NT2/D1 (cell line): ENCODE measurements around the gene RBM39.
"Not testable (repeated sequence)": the region's sequence is repeated elsewhere in the genome, so short reads cannot be mapped to it uniquely, and the experiment has no call there.

Experiments used
- DNase-seq: peaks from one replicate; pipeline ENCODE4 v3.0.0-alpha.2; 2011; ENCODE audit warnings: low read depth, low spot score
- H3K27me3 ChIP-seq: 2 replicates; pipeline ENCODE4 v1.6.0; 2011; ENCODE audit warnings: mild to moderate bottlenecking; ENCODE audit not compliant: insufficient read length, insufficient read depth
- H3K36me3 ChIP-seq: 2 replicates; pipeline ENCODE4 v1.6.1; 2011; ENCODE audit warnings: mild to moderate bottlenecking, low read length, mixed read lengths; ENCODE audit not compliant: insufficient read depth, insufficient read length
- H3K4me1 ChIP-seq: 2 replicates; pipeline ENCODE4 v1.5.1; 2011; ENCODE audit not compliant: insufficient read depth, insufficient read length
- H3K4me3 ChIP-seq: 2 replicates; pipeline ENCODE4 v1.5.1; 2011; ENCODE audit warnings: low read depth; ENCODE audit not compliant: insufficient read length
- H3K9ac ChIP-seq: 2 replicates; pipeline ENCODE4 v1.6.0; 2011; ENCODE audit warnings: low read depth; ENCODE audit not compliant: insufficient read length
- H3K9me3 ChIP-seq: 2 replicates; pipeline ENCODE4 v1.5.1; 2011; ENCODE audit warnings: mild to moderate bottlenecking, low read length; ENCODE audit not compliant: insufficient read depth
- SUZ12 ChIP-seq: IDR thresholded peaks from 2 replicates; pipeline ENCODE4 v1.6.1; 2011; ENCODE audit not compliant: insufficient read length, insufficient read depth; ENCODE audit errors: extremely low read depth
- YY1 ChIP-seq: IDR thresholded peaks from 2 replicates; pipeline ENCODE4 v1.6.1; 2011; ENCODE audit not compliant: insufficient read length, insufficient read depth
- ZNF274 ChIP-seq: IDR thresholded peaks from 2 replicates; pipeline ENCODE4 v1.6.1; 2011; ENCODE audit warnings: mild to moderate bottlenecking, low read depth, low read length

The RBM39 gene

GRCh38 chr20:35767683-35768481 lies 25.8 kb upstream of the RBM39 start:
- Histone ChIP-seq H3K4me1 (peaks cover 2% of the 10 kb centered on the region), H3K9ac (no peak overlapping the region), H3K36me3 (no peaks in the 10 kb centered on the region), H3K27me3 (peaks cover 8% of the 10 kb centered on the region), H3K9me3 (peaks cover 10% of the 10 kb centered on the region; the same call in 1 of the 2 replicates), H3K4me3 (no peak overlapping the region)
- TF ChIP-seq YY1 (no peak), SUZ12 (no peak), ZNF274 (no peak)
- no peak for DNase-seq

- TF ChIP-seq YY1 (no peak), SUZ12 (no peak), ZNF274 (no peak)
- Histone ChIP-seq H3K4me1 (no peaks in the 10 kb centered on the region), H3K27me3 (peaks cover 8% of the 10 kb centered on the region), H3K4me3 (no peak overlapping the region), H3K36me3 (no peaks in the 10 kb centered on the region), H3K9ac (no peak overlapping the region), H3K9me3 (peaks cover 10% of the 10 kb centered on the region; the same call in 1 of the 2 replicates)
- no peak for DNase-seq
Measured at GRCh38 chr20:35766843-35767242, 24.8 kb upstream of the RBM39 start.

- not testable (repeated sequence) for H3K27me3 ChIP-seq, H3K36me3 ChIP-seq, H3K4me3 ChIP-seq, DNase-seq, H3K4me1 ChIP-seq, H3K9me3 ChIP-seq, H3K9ac ChIP-seq
Measured at GRCh38 chr20:35764936-35765335, 22.9 kb upstream of the RBM39 start.

GRCh38 chr20:35762461-35762860 lies 20.4 kb upstream of the RBM39 start:
- no peak for DNase-seq

GRCh38 chr20:35761548-35761947 lies 19.5 kb upstream of the RBM39 start:
- not testable (repeated sequence) for H3K4me1 ChIP-seq, DNase-seq, H3K36me3 ChIP-seq, H3K4me3 ChIP-seq, H3K27me3 ChIP-seq, H3K9ac ChIP-seq, H3K9me3 ChIP-seq

More at GRCh38 chr20:35762461-35762860, 20.4 kb upstream of the RBM39 start:
- TF ChIP-seq SUZ12 (no peak), YY1 (no peak), ZNF274 (no peak)
- Histone ChIP-seq H3K36me3 (no peaks in the 10 kb centered on the region), H3K4me3 (no peak overlapping the region), H3K4me1 (no peaks in the 10 kb centered on the region), H3K27me3 (no peaks in the 10 kb centered on the region), H3K9ac (no peak overlapping the region), H3K9me3 (no peaks in the 10 kb centered on the region)

GRCh38 chr20:35757098-35757705 lies 15.1 kb upstream of the RBM39 start:
- Histone ChIP-seq H3K9me3 (no peaks in the 10 kb centered on the region), H3K27me3 (no peaks in the 10 kb centered on the region), H3K4me1 (no peaks in the 10 kb centered on the region), H3K36me3 (no peaks in the 10 kb centered on the region), H3K4me3 (no peak overlapping the region), H3K9ac (no peak overlapping the region)
- TF ChIP-seq YY1 (no peak), SUZ12 (no peak), ZNF274 (no peak)
- DNase-seq = no peak

- H3K9me3 ChIP-seq = no peaks in the 10 kb centered on the region
- H3K27me3 ChIP-seq = no peaks in the 10 kb centered on the region
- TF ChIP-seq YY1 (no peak), ZNF274 (no peak), SUZ12 (no peak)
- no peak overlapping the region for H3K4me3 ChIP-seq
- H3K9ac ChIP-seq = no peak overlapping the region
- DNase-seq = no peak
- H3K36me3 ChIP-seq = no peaks in the 10 kb centered on the region
- H3K4me1 ChIP-seq = no peaks in the 10 kb centered on the region
Measured at GRCh38 chr20:35756404-35756803, 14.3 kb upstream of the RBM39 start.

GRCh38 chr20:35750611-35751010 lies 8.6 kb upstream of the RBM39 start:
- H3K9me3 ChIP-seq = no peaks in the 10 kb centered on the region
- H3K27me3 ChIP-seq = no peaks in the 10 kb centered on the region
- no peaks in the 10 kb centered on the region for H3K36me3 ChIP-seq
- TF ChIP-seq YY1 (no peak), ZNF274 (no peak), SUZ12 (no peak)
- H3K4me3 ChIP-seq = no peak overlapping the region
- H3K4me1 ChIP-seq = no peaks in the 10 kb centered on the region
- H3K9ac ChIP-seq = no peak overlapping the region
- no peak for DNase-seq

GRCh38 chr20:35744492-35744841 lies 2.4 kb upstream of the RBM39 start:
- DNase-seq, H3K9me3 ChIP-seq, H3K4me3 ChIP-seq, H3K9ac ChIP-seq, H3K4me1 ChIP-seq, H3K27me3 ChIP-seq: not testable (repeated sequence)
- H3K36me3 ChIP-seq = peaks cover 20% of the 10 kb centered on the region
